ENCODE results near the gene BHLHE23. TPM values are rescaled to one million over a fixed set of nuclear protein-coding genes. Genes with fewer than 3 reads are reported as not detected.

Gene BHLHE23
- total RNA-seq, 2 donors from 2014 or later: not detected

DNA sequence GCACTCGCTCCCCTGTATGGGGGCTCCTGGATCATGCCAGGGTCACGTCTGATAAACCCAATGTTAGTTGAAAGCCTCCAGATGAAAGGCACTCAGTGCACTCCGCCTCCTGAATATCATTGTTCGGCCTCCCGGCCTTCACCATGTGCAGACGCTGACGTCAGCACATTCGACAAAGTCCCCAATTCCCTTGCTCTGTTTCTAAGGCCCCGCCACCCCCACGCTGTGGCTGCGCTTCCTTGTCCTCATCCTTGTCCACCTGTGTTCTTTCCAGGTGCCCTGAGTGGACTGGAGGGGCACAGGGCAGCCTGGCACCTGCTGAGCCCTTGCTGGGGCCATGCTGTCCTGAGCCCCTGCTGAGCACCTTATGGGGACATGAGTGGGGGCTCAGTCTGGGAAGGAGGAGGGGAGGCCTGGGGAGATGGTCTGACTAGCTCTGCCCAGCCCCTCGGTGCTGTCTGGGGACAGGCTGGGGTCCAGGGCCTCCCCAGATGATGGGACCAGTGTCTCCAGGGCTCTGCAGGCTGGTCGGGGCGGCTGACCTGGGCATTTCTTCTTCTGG lies 9.8 kb upstream of the BHLHE23 start:
- peaks cover 0 to 28% of the 10 kb centered on the region in 2 donors for H3K27me3 ChIP-seq
- no peak overlapping the region for H3K4me3 ChIP-seq
- no peak overlapping the region for H3K27ac ChIP-seq
- no peaks in the 10 kb centered on the region for H3K4me1 ChIP-seq
- peaks cover 0 to 8% (median 2%) of the 10 kb centered on the region in 3 donors for H3K9me3 ChIP-seq
- no peak for DNase-seq
- no peaks in the 10 kb centered on the region for H3K36me3 ChIP-seq (replicated peaks in 1 of 2; ENCODE audit: insufficient read depth in 1 of 2, low read depth in 2 of 2)
- ATAC-seq: no peak
- intact Hi-C loops (cut with DNase I): no loop called here
- no peak for TF ChIP-seq POLR2A (IDR thresholded peaks at IDR 0.05)
- TF ChIP-seq, protein P1, sequence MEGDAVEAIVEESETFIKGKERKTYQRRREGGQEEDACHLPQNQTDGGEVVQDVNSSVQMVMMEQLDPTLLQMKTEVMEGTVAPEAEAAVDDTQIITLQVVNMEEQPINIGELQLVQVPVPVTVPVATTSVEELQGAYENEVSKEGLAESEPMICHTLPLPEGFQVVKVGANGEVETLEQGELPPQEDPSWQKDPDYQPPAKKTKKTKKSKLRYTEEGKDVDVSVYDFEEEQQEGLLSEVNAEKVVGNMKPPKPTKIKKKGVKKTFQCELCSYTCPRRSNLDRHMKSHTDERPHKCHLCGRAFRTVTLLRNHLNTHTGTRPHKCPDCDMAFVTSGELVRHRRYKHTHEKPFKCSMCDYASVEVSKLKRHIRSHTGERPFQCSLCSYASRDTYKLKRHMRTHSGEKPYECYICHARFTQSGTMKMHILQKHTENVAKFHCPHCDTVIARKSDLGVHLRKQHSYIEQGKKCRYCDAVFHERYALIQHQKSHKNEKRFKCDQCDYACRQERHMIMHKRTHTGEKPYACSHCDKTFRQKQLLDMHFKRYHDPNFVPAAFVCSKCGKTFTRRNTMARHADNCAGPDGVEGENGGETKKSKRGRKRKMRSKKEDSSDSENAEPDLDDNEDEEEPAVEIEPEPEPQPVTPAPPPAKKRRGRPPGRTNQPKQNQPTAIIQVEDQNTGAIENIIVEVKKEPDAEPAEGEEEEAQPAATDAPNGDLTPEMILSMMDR (IDR thresholded peaks at IDR 0.05): no peak
- 46 to 58% methylated on average over 4 to 14 of the region's 14 CpGs for WGBS, 2 donors

DNA sequence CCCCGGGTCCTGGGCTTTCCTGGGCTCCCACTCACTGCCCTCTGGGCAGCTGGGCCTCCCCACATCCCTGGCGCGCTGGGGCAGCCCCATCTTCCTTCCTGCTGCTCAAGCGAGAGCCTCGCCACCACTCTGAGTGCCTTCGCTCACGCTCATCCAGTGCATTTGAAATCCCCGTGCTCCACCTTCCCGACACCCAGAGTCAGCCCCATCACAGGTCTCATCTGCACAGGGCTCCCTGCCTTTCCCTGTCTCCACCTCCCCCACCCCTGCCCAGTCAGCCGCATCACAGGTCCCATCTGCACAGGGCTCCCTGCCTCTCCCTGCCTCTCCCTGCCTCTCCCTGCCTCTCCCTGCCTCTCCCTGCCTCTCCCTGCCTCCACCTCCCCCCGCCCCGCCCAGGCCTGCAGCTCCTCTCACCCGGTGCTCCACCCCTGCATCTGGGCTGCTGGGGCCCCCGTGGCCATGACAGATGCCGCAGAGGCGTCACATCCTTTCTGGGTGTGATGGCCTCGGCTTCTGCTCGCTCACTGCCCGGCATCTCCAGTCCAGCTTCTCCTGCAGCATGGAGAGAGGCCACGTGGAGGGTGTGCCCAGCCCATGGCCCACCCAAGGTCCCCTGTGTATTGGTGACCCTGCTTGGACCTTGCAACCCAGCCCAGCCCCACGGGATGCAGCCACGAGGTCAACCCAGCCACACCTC lies 9.0 kb upstream of the BHLHE23 start:
- DNase-seq: no peak
- no peak overlapping the region for H3K4me3 ChIP-seq
- TF ChIP-seq, protein P1 (IDR thresholded peaks at IDR 0.05): no peak
- no peak for TF ChIP-seq POLR2A (IDR thresholded peaks at IDR 0.05)
- peaks cover 0 to 28% of the 10 kb centered on the region in 2 donors for H3K27me3 ChIP-seq
- no peaks in the 10 kb centered on the region for H3K4me1 ChIP-seq
- intact Hi-C loops (cut with DNase I): no loop called here
- WGBS, 2 donors: 52 to 62% methylated on average over 20 of the region's 22 CpGs
- no peak for ATAC-seq
- H3K36me3 ChIP-seq (replicated peaks in 1 of 2; ENCODE audit: insufficient read depth in 1 of 2, low read depth in 2 of 2): no peaks in the 10 kb centered on the region
- no peak overlapping the region for H3K27ac ChIP-seq
- peaks cover 0 to 8% (median 2%) of the 10 kb centered on the region in 3 donors for H3K9me3 ChIP-seq

DNA sequence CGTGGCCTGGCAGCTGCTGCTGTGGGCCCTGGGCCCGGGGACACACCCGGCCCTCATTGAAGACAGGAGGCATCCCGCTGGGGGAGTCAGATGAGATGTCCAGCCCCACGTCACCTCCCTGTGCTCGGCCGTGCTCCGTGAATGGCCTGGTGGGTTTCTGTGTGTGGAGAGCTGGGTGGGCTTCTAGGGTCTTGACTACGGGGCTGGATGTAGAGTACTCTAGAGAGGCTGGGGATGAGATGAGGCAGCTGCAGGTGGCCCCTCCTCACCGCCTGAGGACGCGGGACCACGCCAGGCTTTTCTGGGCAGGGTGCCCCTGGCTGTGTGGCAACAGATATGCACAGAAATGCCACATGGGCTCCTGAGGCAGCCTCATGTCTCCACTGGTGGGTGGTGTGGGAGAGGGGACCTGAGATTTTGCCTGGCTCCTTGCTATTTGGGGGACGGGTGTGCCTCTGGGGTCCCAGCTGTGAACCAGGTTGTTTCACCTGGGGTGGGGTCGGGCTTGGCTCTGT lies 8.4 kb upstream of the BHLHE23 start:
- TF ChIP-seq, protein P1 (IDR thresholded peaks at IDR 0.05): no peak
- TF ChIP-seq POLR2A (IDR thresholded peaks at IDR 0.05): no peak
- Histone ChIP-seq H3K9me3 (peaks cover 0 to 3% (median 2%) of the 10 kb centered on the region in 3 donors), H3K4me1 (no peaks in the 10 kb centered on the region), H3K36me3 (replicated peaks in 1 of 2; ENCODE audit: insufficient read depth in 1 of 2, low read depth in 2 of 2) (no peaks in the 10 kb centered on the region), H3K27ac (no peak overlapping the region), H3K27me3 (peaks cover 0 to 28% of the 10 kb centered on the region in 2 donors), H3K4me3 (no peak overlapping the region)
- ATAC-seq (no peak), DNase-seq (no peak)
- intact Hi-C loops (cut with DNase I): no loop called here
- WGBS, 2 donors: 37 to 39% methylated on average over 3 to 15 of the region's 15 CpGs

DNA sequence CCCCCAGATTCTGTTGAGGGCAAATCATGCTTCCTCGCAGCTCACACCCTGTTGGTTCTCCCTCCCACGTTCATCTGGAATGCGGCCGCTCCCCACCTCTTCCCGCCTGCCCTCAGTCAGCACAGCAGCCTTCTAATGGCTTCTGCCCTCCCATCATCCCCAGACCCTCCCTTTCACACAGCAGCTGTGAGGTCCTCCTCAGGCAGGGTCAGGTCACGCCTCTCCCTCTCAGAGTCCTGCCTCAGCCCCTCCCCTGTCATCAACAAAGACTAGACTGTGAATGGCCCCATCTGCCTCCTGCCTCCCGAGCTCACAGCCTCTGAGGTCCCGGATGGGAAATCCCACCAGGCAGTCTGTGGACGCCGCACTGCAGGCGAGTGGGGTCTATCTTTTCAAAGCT lies 7.9 kb upstream of the BHLHE23 start:
- Histone ChIP-seq H3K27ac (no peak overlapping the region), H3K36me3 (replicated peaks in 1 of 2; ENCODE audit: insufficient read depth in 1 of 2, low read depth in 2 of 2) (no peaks in the 10 kb centered on the region), H3K27me3 (peaks cover 0 to 31% of the 10 kb centered on the region in 2 donors), H3K4me3 (no peak overlapping the region), H3K9me3 (peaks cover 0 to 2% (median 0%) of the 10 kb centered on the region in 3 donors), H3K4me1 (peaks cover 4% of the 10 kb centered on the region)
- DNase-seq: no peak
- ATAC-seq: no peak
- WGBS, 2 donors: 7 to 13% methylated on average over 11 of the region's 11 CpGs
- TF ChIP-seq, protein P1 (IDR thresholded peaks at IDR 0.05): no peak
- TF ChIP-seq POLR2A (IDR thresholded peaks at IDR 0.05): no peak
- intact Hi-C loops (cut with DNase I): no loop called here

Measured in body of pancreas (tissue), 4 donors.